Measurements from ENCODE around the gene GAREM1. TPM values are rescaled to one million over a fixed set of nuclear protein-coding genes. Genes with fewer than 3 reads are reported as not detected.

GAREM1 gene
- total RNA-seq, 1 donor from 2014 or later: 7.7 TPM

DNA sequence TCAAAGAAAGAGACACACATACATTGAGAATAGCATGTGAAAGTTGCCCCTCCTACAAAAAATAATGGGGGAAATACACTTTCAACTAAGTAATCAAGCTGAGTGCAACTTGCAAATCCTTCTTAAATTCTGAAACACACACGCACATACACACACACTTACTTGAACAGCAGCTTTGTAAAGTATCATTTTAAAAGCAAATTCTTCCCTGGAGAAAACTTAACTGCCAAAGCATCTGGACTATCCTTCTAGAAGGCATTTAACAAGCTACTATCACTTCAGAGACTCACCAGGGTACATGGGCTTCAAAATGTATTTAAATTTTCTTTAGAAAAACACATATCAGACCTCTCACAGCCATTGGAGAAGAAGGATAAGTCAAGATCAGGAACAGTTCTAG is 15.3 kb downstream of the GAREM1 start:
- no peaks in the 10 kb centered on the region for H3K27me3 Mint-ChIP-seq (ENCODE audit: low read depth)
- TF ChIP-seq, protein P1, sequence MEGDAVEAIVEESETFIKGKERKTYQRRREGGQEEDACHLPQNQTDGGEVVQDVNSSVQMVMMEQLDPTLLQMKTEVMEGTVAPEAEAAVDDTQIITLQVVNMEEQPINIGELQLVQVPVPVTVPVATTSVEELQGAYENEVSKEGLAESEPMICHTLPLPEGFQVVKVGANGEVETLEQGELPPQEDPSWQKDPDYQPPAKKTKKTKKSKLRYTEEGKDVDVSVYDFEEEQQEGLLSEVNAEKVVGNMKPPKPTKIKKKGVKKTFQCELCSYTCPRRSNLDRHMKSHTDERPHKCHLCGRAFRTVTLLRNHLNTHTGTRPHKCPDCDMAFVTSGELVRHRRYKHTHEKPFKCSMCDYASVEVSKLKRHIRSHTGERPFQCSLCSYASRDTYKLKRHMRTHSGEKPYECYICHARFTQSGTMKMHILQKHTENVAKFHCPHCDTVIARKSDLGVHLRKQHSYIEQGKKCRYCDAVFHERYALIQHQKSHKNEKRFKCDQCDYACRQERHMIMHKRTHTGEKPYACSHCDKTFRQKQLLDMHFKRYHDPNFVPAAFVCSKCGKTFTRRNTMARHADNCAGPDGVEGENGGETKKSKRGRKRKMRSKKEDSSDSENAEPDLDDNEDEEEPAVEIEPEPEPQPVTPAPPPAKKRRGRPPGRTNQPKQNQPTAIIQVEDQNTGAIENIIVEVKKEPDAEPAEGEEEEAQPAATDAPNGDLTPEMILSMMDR (IDR thresholded peaks at IDR 0.05): no peak
- H3K36me3 Mint-ChIP-seq (ENCODE audit: low read depth): no peaks in the 10 kb centered on the region
- H3K4me3 Mint-ChIP-seq (ENCODE audit: unreplicated experiment): no peak overlapping the region
- peaks cover 11% of the 10 kb centered on the region for H3K4me1 Mint-ChIP-seq (ENCODE audit: low read depth)
- no peak overlapping the region for H3K27ac Mint-ChIP-seq (ENCODE audit: unreplicated experiment)
- no peaks in the 10 kb centered on the region for H3K9me3 Mint-ChIP-seq (ENCODE audit: low read depth)
- no peak for DNase-seq (ENCODE audit: low spot score)

DNA sequence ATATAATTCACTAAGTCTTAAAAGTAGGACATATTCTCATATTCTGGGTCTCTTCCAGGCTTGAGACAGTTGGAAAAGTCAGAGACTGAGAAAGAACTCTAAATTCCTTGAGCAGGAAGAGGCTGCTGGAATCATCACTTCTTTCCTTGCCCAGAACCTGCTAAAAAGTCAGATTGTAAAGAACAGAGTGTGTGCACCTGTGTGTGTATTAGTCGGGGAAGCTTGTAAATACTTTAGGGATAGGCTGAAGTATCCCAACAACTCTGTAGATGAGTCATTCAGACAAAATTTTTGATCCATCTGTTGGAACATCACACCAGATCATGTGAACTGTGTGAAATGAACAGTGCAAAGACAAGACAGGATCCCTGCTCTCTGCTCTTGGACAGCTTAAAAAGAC is 16.1 kb downstream of the GAREM1 start:
- Mint-ChIP-seq H3K27me3 (ENCODE audit: low read depth) (no peaks in the 10 kb centered on the region), H3K4me1 (ENCODE audit: low read depth) (peaks cover 11% of the 10 kb centered on the region), H3K9me3 (ENCODE audit: low read depth) (no peaks in the 10 kb centered on the region), H3K36me3 (ENCODE audit: low read depth) (no peaks in the 10 kb centered on the region), H3K4me3 (ENCODE audit: unreplicated experiment) (no peak overlapping the region), H3K27ac (ENCODE audit: unreplicated experiment) (no peak overlapping the region)
- TF ChIP-seq, protein P1 (IDR thresholded peaks at IDR 0.05): no peak
- DNase-seq (ENCODE audit: low spot score): no peak

DNA sequence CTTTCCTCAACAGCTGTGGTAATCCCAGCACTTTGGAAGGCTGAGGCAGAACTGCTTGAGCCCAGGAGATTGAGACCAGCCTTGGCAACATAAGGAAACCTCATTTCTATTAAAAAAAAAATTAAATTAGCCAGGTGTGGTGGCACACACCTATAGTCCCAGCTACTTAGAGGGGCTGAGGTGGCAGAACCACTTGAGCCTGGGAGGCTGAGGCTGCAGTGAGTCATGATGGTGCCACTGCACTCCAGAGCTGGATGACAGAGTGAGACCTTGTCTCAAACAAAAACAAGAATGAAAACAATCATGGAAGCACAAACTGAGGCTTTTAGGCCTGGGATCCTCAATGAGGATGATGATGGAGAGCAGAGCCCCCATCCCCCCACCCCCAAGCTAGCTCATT is 19.8 kb downstream of the GAREM1 start:
- H3K27ac Mint-ChIP-seq (ENCODE audit: unreplicated experiment): no peak overlapping the region
- DNase-seq (ENCODE audit: low spot score): no peak
- no peaks in the 10 kb centered on the region for H3K9me3 Mint-ChIP-seq (ENCODE audit: low read depth)

DNA sequence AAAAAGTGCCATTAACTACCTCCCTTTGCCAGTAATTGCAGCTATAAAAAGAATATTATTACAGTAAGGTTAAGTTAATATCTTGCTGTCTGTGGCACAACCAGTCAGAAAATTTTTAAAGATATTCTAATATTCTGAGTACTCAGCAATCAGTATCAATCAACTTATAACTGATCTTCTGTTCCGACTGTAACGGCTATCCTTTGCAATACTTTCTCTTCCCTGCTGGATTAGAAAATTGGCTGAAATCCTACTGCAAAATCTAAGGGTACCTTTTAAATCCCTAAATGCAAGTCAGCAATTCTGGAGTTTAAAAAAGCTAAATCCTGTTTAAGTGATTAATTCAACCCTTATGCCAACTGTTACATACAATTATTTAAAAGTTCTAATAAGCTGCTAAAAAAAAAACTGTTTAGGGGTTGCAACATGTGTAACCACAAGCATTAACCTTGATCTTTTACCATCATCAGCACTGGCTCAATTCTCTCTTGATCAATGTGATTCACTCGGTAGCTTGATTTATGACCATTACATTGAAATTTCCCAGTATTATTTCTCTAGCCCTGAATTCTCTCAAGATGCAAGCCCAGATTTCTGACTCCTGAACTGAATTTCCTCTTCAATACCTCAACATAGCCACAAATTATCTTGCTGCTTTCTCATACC is 20.5 kb downstream of the GAREM1 start:
- TF ChIP-seq, protein P1 (IDR thresholded peaks at IDR 0.05): no peak
- H3K27ac Mint-ChIP-seq (ENCODE audit: unreplicated experiment): no peak overlapping the region
- no peaks in the 10 kb centered on the region for H3K27me3 Mint-ChIP-seq (ENCODE audit: low read depth)
- H3K4me3 Mint-ChIP-seq (ENCODE audit: unreplicated experiment): no peak overlapping the region
- H3K9me3 Mint-ChIP-seq (ENCODE audit: low read depth): no peaks in the 10 kb centered on the region
- peaks cover 7% of the 10 kb centered on the region for H3K4me1 Mint-ChIP-seq (ENCODE audit: low read depth)
- no peak for DNase-seq (ENCODE audit: low spot score)
- H3K36me3 Mint-ChIP-seq (ENCODE audit: low read depth): no peaks in the 10 kb centered on the region

More for the DNA sequence above, 19.8 kb downstream of the GAREM1 start:
- TF ChIP-seq, protein P1 (IDR thresholded peaks at IDR 0.05): no peak
- Mint-ChIP-seq H3K4me1 (ENCODE audit: low read depth) (peaks cover 11% of the 10 kb centered on the region), H3K4me3 (ENCODE audit: unreplicated experiment) (no peak overlapping the region), H3K36me3 (ENCODE audit: low read depth) (no peaks in the 10 kb centered on the region), H3K27me3 (ENCODE audit: low read depth) (no peaks in the 10 kb centered on the region)

DNA sequence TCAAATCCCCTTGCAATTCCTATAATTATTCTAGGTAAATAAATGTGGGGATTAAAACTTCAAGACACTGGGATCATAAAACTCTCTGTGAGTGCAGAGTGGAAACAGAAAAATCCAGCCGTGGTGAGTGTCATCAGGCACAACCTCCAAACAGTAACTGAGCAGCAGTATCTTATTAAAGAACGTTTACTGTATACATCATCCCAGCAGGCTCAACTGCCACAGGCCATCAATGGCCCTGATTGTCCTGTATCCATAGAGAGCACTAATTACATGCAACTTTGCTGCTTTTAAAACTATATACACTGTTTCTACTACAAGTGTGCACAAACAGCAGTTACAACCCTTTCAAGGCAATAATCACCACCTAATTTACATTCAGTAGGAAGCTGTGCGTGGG is 23.9 kb downstream of the GAREM1 start:
- no peak for DNase-seq (ENCODE audit: low spot score)
- Mint-ChIP-seq H3K27me3 (ENCODE audit: low read depth) (no peaks in the 10 kb centered on the region), H3K4me3 (ENCODE audit: unreplicated experiment) (no peak overlapping the region), H3K4me1 (ENCODE audit: low read depth) (peaks cover under 1% of the 10 kb centered on the region), H3K27ac (ENCODE audit: unreplicated experiment) (no peak overlapping the region), H3K36me3 (ENCODE audit: low read depth) (no peaks in the 10 kb centered on the region), H3K9me3 (ENCODE audit: low read depth) (no peaks in the 10 kb centered on the region)
- TF ChIP-seq, protein P1 (IDR thresholded peaks at IDR 0.05): no peak

Measured in chondrocyte (in vitro differentiated cells).